Body of pancreas (tissue), 4 donors: ENCODE results near the gene EZH1. TPM values are rescaled to one million over a fixed set of nuclear protein-coding genes. Genes with fewer than 3 reads are reported as not detected.
A peak's percentile ranks its signal among the peaks of the same experiment; 100 is the strongest.

Experiments
- ATAC-seq: fragments of 150-250 bp; one replicate; pipeline ENCODE4 v1.9.1; 2016
- DNase-seq, 4 donors: peaks; one replicate each; pipeline ENCODE4 v3.0.0-alpha.2; 2019
- H3K27ac ChIP-seq, 4 donors: fragments of 200-600 bp; sonication (generic); 1 replicate in 3 of 4; 2 replicates in 1 of 4; pipeline versions ENCODE4 v1.5.1 to v1.6.1; 2016 to 2019; ENCODE audit warnings: mild to moderate bottlenecking in 1 of 4, mixed read lengths in 1 of 4, moderate library complexity in 1 of 4
- H3K27me3 ChIP-seq, 2 donors: fragments of 200-600 bp; sonication (generic); one replicate each; pipeline ENCODE4 v1.6.0; 2016; ENCODE audit warnings: mild to moderate bottlenecking in 1 of 2
- H3K36me3 ChIP-seq, 2 donors: fragments of 200-600 bp; sonication (generic); replicated peaks in 1 of 2; 2 replicates each; pipeline ENCODE4 v1.5.1; 2016; ENCODE audit warnings: low read depth in 2 of 2; ENCODE audit not compliant: insufficient read depth in 1 of 2
- H3K4me1 ChIP-seq: fragments of 200-600 bp; sonication (generic); one replicate; pipeline ENCODE4 v1.6.0; 2016
- H3K4me3 ChIP-seq, 2 donors: fragments of 200-600 bp; sonication (generic); 1 replicate in 1 of 2; 2 replicates in 1 of 2; pipeline ENCODE4 v1.5.1; 2016 to 2019
- H3K9me3 ChIP-seq, 3 donors: fragments of 200-600 bp; sonication (generic); 1 replicate in 2 of 3; 2 replicates in 1 of 3; pipeline ENCODE4 v1.5.1; 2016
- CTCF ChIP-seq, 7 experiments: fragments of 450-650 bp in 4 of 7; fragments of 200-600 bp in 3 of 7; sonication (generic) in 3 of 7; IDR thresholded peaks; one replicate each; pipeline ENCODE4 v1.5.1; 2016 to 2019; ENCODE audit warnings: antibody characterized with exemption in 7 of 7
- POLR2A ChIP-seq, 3 donors: fragments of 450-650 bp; IDR thresholded peaks; one replicate each; pipeline ENCODE4 v1.6.1; 2016; ENCODE audit warnings: antibody characterized with exemption in 3 of 3, mild to moderate bottlenecking in 2 of 3
- WGBS, 2 donors: methylation state at CpG; one replicate each; pipeline ENCODE4 v1.1.5; 2017; 5-methylcytosine and 5-hydroxymethylcytosine counted together
- intact Hi-C: fragments of 100-400 bp; cut with DNase I; formaldehyde crosslinking; loops from one replicate; pipeline ENCODE4 v1.15.1; 2023
- total RNA-seq, 2 donors: library from RNA; depleted of rRNA; stranded (reverse); fragments of >200 nt; gene quantifications; one replicate each; pipeline ENCODE4 v1.1.0, GENCODE V29; 2016

EZH1 gene
- total RNA-seq, 2 donors from 2014 or later: 19.1 to 28.5 TPM

- intact Hi-C loops: no loop called here
- WGBS, 2 donors: 69 to 71% methylated on average over 5 of the region's 5 CpGs
- no peak for ATAC-seq
Measured at GRCh38 chr17:42778570-42778969, 33.7 kb upstream of the EZH1 start.

GRCh38 chr17:42775534-42776098, 30.8 kb upstream of the EZH1 start:
- H3K4me1 ChIP-seq: peaks cover 23% of the 10 kb centered on the region
- peaks cover 0 to 2% of the 10 kb centered on the region in 2 donors for H3K27me3 ChIP-seq
- H3K9me3 ChIP-seq: no peaks in the 10 kb centered on the region
- DNase-seq (no peak), ATAC-seq (no peak)
- intact Hi-C loops: no loop called here
- H3K27ac ChIP-seq: no peak overlapping the region
- no peak overlapping the region for H3K4me3 ChIP-seq
- 58 to 61% methylated on average over 3 of the region's 3 CpGs for WGBS, 2 donors
- TF ChIP-seq POLR2A (IDR thresholded peaks at IDR 0.05): no peak
- TF ChIP-seq CTCF (IDR thresholded peaks at IDR 0.05): no peak
- peaks cover 6 to 17% of the 10 kb centered on the region in 2 donors for H3K36me3 ChIP-seq

More at GRCh38 chr17:42778570-42778969, 33.7 kb upstream of the EZH1 start:
- H3K9me3 ChIP-seq: no peaks in the 10 kb centered on the region
- H3K27me3 ChIP-seq: peaks cover 0 to 15% of the 10 kb centered on the region in 2 donors
- no peak overlapping the region for H3K4me3 ChIP-seq
- peaks cover 6 to 17% of the 10 kb centered on the region in 2 donors for H3K36me3 ChIP-seq
- peaks cover 23% of the 10 kb centered on the region for H3K4me1 ChIP-seq
- DNase-seq: no peak
- no peak overlapping the region for H3K27ac ChIP-seq
- TF ChIP-seq CTCF (IDR thresholded peaks at IDR 0.05) (no peak), POLR2A (IDR thresholded peaks at IDR 0.05) (no peak)

DNA sequence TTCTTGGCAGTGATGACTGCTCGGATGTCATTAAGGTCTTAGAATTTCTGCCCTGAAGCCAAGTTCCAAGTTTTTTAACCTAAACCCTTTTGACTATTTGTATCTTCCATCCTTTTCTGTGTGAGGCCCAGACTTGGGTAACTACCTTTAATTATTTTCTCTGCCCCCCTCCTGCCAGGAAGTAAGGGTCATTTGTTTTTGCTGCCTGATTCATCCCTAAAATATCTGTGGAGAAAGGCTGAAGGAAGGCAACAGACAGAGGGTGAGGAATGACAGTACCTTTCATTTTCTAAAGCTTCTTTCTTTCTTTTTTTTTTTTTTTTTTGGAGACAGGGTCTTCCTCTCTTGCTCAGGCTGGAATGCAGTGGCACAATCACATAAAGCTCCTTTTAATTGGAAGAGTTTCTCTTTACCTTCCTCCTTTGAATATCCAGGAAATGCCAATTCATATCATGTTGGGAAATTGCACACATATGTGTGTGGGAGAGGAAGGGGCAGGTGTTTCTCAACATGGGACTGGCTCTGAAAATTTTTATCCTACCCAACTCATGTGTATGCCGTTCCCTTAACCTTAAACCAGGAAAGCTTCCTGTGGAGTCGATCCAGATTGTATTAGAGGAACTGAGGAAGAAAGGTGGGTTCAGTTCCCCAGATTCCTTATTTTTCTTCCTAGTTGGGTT, 29.4 kb upstream of the EZH1 start:
- DNase-seq (no peak), ATAC-seq (no peak)
- TF ChIP-seq POLR2A (IDR thresholded peaks at IDR 0.05) (no peak), CTCF (IDR thresholded peaks at IDR 0.05) (no peak)
- H3K4me1 ChIP-seq: peaks cover 13% of the 10 kb centered on the region
- 67 to 70% methylated on average over 3 of the region's 3 CpGs for WGBS, 2 donors
- H3K36me3 ChIP-seq: peaks cover 6 to 16% of the 10 kb centered on the region in 2 donors
- H3K27ac ChIP-seq: no peak overlapping the region
- no peaks in the 10 kb centered on the region for H3K9me3 ChIP-seq
- H3K4me3 ChIP-seq: peak overlapping the region in 1 of 2 donors; percentile 74
- no peaks in the 10 kb centered on the region for H3K27me3 ChIP-seq
- intact Hi-C loops: no loop called here

- Histone ChIP-seq H3K9me3 (no peaks in the 10 kb centered on the region), H3K4me3 (peak within 1 kb of the TSS; percentile 74 to 90), H3K27ac (peak within 1 kb of the TSS; percentile 32 to 78 (median 54)), H3K27me3 (no peaks in the 10 kb centered on the region), H3K4me1 (peaks cover 13% of the 10 kb centered on the region), H3K36me3 (peaks cover 6 to 14% of the 10 kb centered on the region in 2 donors)
- ATAC-seq (peak; percentile 95), DNase-seq (peak; percentile 75 to 81 (median 78))
- TF ChIP-seq POLR2A (IDR thresholded peaks at IDR 0.05) (peak; percentile 26 to 75 (median 72)), CTCF (IDR thresholded peaks at IDR 0.05) (peak in 1 of 7 experiments; percentile 29)
- intact Hi-C loops: no loop called here
- WGBS, 2 donors: 1 to 2% methylated on average over 10 to 39 of the region's 39 CpGs
Measured at GRCh38 chr17:42773290-42774035, 28.6 kb upstream of the EZH1 start, which contains the start of gene VPS25. Gene VPS25 (plus strand): TSS chr17:42773449. CDS start chr17:42773476, 27 bp downstream.
